CD4-positive, CD25-positive, alpha-beta regulatory T cell (primary cell): ENCODE data around the gene TSPAN10. TPM values are rescaled to one million over a fixed set of nuclear protein-coding genes. Genes with fewer than 3 reads are reported as not detected.

Source experiments
- ATAC-seq, 2 donors: fragments of 150-1000 bp; cut with Tn5 transposase; one replicate each; pipeline ENCODE4 v1.10.0; 2021; ENCODE audit warnings: low read depth in 2 of 2, moderate number of reproducible peaks in 2 of 2, moderate library complexity in 1 of 2
- DNase-seq, 3 donors: peaks; one replicate each; pipeline versions ENCODE4 v3.0.0 to v3.0.0-alpha.2; 2012 to 2022; ENCODE audit warnings: mixed read lengths in 1 of 3
- H3K27ac ChIP-seq: one replicate; pipeline ENCODE4 v1.7.0; 2013; ENCODE audit warnings: mild to moderate bottlenecking, low read length; ENCODE audit not compliant: insufficient read depth, poor library complexity, severe bottlenecking
- H3K27me3 ChIP-seq: one replicate; pipeline ENCODE4 v1.7.0; 2013; ENCODE audit warnings: low read length; ENCODE audit not compliant: control insufficient read depth, insufficient read depth
- H3K36me3 ChIP-seq: one replicate; pipeline ENCODE4 v1.7.0; 2013; ENCODE audit warnings: mild to moderate bottlenecking, low read length, moderate library complexity; ENCODE audit not compliant: control insufficient read depth, insufficient read depth
- H3K4me1 ChIP-seq: 2 replicates; pipeline ENCODE4 v1.7.0; 2013; ENCODE audit warnings: mild to moderate bottlenecking, low read length; ENCODE audit not compliant: insufficient read depth, control insufficient read depth, poor library complexity, severe bottlenecking
- H3K4me3 ChIP-seq: one replicate; pipeline ENCODE4 v1.7.0; 2013; ENCODE audit warnings: low read depth, mild to moderate bottlenecking, low read length, moderate library complexity
- H3K9me3 ChIP-seq, 2 experiments: 1 replicate in 1 of 2; 2 replicates in 1 of 2; pipeline ENCODE4 v1.7.0; 2013; ENCODE audit warnings: low read length in 2 of 2, mild to moderate bottlenecking in 1 of 2, moderate library complexity in 1 of 2; ENCODE audit not compliant: control insufficient read depth in 2 of 2
- H3K27ac Mint-ChIP-seq, 3 donors: one replicate each; pipeline ENCODE4 v1.8.0; 2020 to 2022; ENCODE audit warnings: mild to moderate bottlenecking in 3 of 3, mixed read lengths in 3 of 3, moderate library complexity in 2 of 3
- H3K27me3 Mint-ChIP-seq: one replicate; pipeline ENCODE4 v1.8.0; 2022; ENCODE audit warnings: mild to moderate bottlenecking, mixed read lengths
- H3K36me3 Mint-ChIP-seq: one replicate; pipeline ENCODE4 v1.8.0; 2020; ENCODE audit warnings: mixed read lengths
- H3K4me1 Mint-ChIP-seq, 4 donors: one replicate each; pipeline ENCODE4 v1.8.0; 2020 to 2022; ENCODE audit warnings: mixed read lengths in 4 of 4, mild to moderate bottlenecking in 1 of 4
- H3K4me3 Mint-ChIP-seq, 4 donors: one replicate each; pipeline ENCODE4 v1.8.0; 2020 to 2022; ENCODE audit warnings: mild to moderate bottlenecking in 4 of 4, mixed read lengths in 4 of 4, moderate library complexity in 3 of 4
- H3K9me3 Mint-ChIP-seq, 7 donors: one replicate each; pipeline ENCODE4 v1.8.0; 2020 to 2022; ENCODE audit warnings: mixed read lengths in 7 of 7, mild to moderate bottlenecking in 3 of 7, moderate library complexity in 2 of 7
- polyA plus RNA-seq, 4 donors: library from polyadenylated mRNA; unstranded; fragments of 300-500 nt; fragmentation: Illumina TruSeq; gene quantifications; one replicate each; pipeline ENCODE4 v1.2.3, GENCODE V29; 2021
- total RNA-seq: library from RNA; stranded (reverse); gene quantifications from one replicate; pipeline ENCODE4 v1.2.3, GENCODE V29; 2022

The TSPAN10 gene
- total and polyA plus RNA-seq, 5 donors from 2014 or later, result 0.21 to 0.70 (median 0.24) TPM; not detected in 2

- H3K4me3 ChIP-seq, result no peak overlapping the region
- no peak for DNase-seq
- H3K9me3 Mint-ChIP-seq, result no peaks in the 10 kb centered on the region
- peaks cover 8% of the 10 kb centered on the region for H3K36me3 Mint-ChIP-seq
- peaks cover 25% of the 10 kb centered on the region for H3K4me1 ChIP-seq
- no peaks in the 10 kb centered on the region for H3K9me3 ChIP-seq
- H3K27ac Mint-ChIP-seq, result no peak overlapping the region
- peaks cover 6% of the 10 kb centered on the region for H3K36me3 ChIP-seq
- ATAC-seq, result no peak
- H3K27ac ChIP-seq, result no peak overlapping the region
- H3K27me3 Mint-ChIP-seq, result no peaks in the 10 kb centered on the region
- H3K4me3 Mint-ChIP-seq, result peak overlapping the region in 3 of 4 donors; percentile 8 to 99 (median 38)
- H3K27me3 ChIP-seq, result no peaks in the 10 kb centered on the region
- peaks cover 5 to 44% (median 11%) of the 10 kb centered on the region in 4 donors for H3K4me1 Mint-ChIP-seq
Observed at GRCh38 chr17:81681672-81682071, 44.7 kb downstream of the TSPAN10 start.

GRCh38 chr17:81682565-81683207 lies 45.7 kb downstream of the TSPAN10 start:
- H3K27me3 Mint-ChIP-seq, result no peaks in the 10 kb centered on the region

GRCh38 chr17:81683208-81683583 lies 46.2 kb downstream of the TSPAN10 start:
- H3K4me1 Mint-ChIP-seq, result peaks cover 5 to 50% (median 11%) of the 10 kb centered on the region in 4 donors
- H3K4me1 ChIP-seq, result peaks cover 25% of the 10 kb centered on the region
- DNase-seq (no peak), ATAC-seq (no peak)
- peak overlapping the region; percentile 62 for H3K4me3 ChIP-seq
- no peaks in the 10 kb centered on the region for H3K27me3 ChIP-seq
- peak overlapping the region; percentile 95 to 99 (median 98) for H3K4me3 Mint-ChIP-seq
- peak overlapping the region in 2 of 3 donors; percentile 94 to 95 for H3K27ac Mint-ChIP-seq
- H3K36me3 Mint-ChIP-seq, result peaks cover 8% of the 10 kb centered on the region
- H3K9me3 Mint-ChIP-seq, result no peaks in the 10 kb centered on the region
- H3K9me3 ChIP-seq, result no peaks in the 10 kb centered on the region
- no peaks in the 10 kb centered on the region for H3K27me3 Mint-ChIP-seq
- peaks cover 20% of the 10 kb centered on the region for H3K36me3 ChIP-seq
- peak overlapping the region; percentile 63 for H3K27ac ChIP-seq

More at GRCh38 chr17:81682565-81683207, 45.7 kb downstream of the TSPAN10 start:
- peaks cover 5 to 50% (median 11%) of the 10 kb centered on the region in 4 donors for H3K4me1 Mint-ChIP-seq
- Histone ChIP-seq H3K36me3 (peaks cover 15% of the 10 kb centered on the region), H3K27ac (no peak overlapping the region), H3K9me3 (no peaks in the 10 kb centered on the region), H3K4me1 (peaks cover 25% of the 10 kb centered on the region), H3K27me3 (no peaks in the 10 kb centered on the region), H3K4me3 (peak overlapping the region; percentile 62)
- H3K4me3 Mint-ChIP-seq, result peak overlapping the region; percentile 95 to 99 (median 98)
- peak overlapping the region in 2 of 3 donors; percentile 94 to 95 for H3K27ac Mint-ChIP-seq
- DNase-seq (no peak), ATAC-seq (no peak)
- peaks cover 8% of the 10 kb centered on the region for H3K36me3 Mint-ChIP-seq
- H3K9me3 Mint-ChIP-seq, result no peaks in the 10 kb centered on the region

GRCh38 chr17:81683584-81684441 lies 46.8 kb downstream of the TSPAN10 start, which contains the start of the genes ARL16 and HGS:
Gene ARL16 (minus strand): TSS chr17:81683797. CDS start chr17:81683753, 44 bp downstream.
Gene HGS (plus strand): TSS chr17:81684011. CDS start chr17:81684067, 56 bp downstream.
- DNase-seq (peak; percentile 96 to 99 (median 97)), ATAC-seq (peak; percentile 98 to 99)
- H3K27ac ChIP-seq, result peak within 1 kb of the TSS; percentile 68
- H3K4me1 ChIP-seq, result peaks cover 25% of the 10 kb centered on the region
- no peaks in the 10 kb centered on the region for H3K9me3 Mint-ChIP-seq
- no peaks in the 10 kb centered on the region for H3K27me3 ChIP-seq
- peaks cover 5 to 50% (median 11%) of the 10 kb centered on the region in 4 donors for H3K4me1 Mint-ChIP-seq
- H3K4me3 ChIP-seq, result peak within 1 kb of the TSS; percentile 89
- H3K27ac Mint-ChIP-seq, result peak within 1 kb of the TSS; percentile 94 to 99 (median 95)
- H3K36me3 ChIP-seq, result peaks cover 25% of the 10 kb centered on the region
- H3K36me3 Mint-ChIP-seq, result peaks cover 8% of the 10 kb centered on the region
- H3K4me3 Mint-ChIP-seq, result peak within 1 kb of the TSS; percentile 95 to 99 (median 98)
- H3K9me3 ChIP-seq, result no peaks in the 10 kb centered on the region
- H3K27me3 Mint-ChIP-seq, result no peaks in the 10 kb centered on the region

GRCh38 chr17:81684442-81684911 lies 47.5 kb downstream of the TSPAN10 start:
- H3K36me3 ChIP-seq, result peaks cover 30% of the 10 kb centered on the region
- no peaks in the 10 kb centered on the region for H3K27me3 ChIP-seq
- Mint-ChIP-seq H3K4me3 (peak overlapping the region; percentile 85 to 93 (median 86)), H3K27me3 (no peaks in the 10 kb centered on the region), H3K27ac (peak overlapping the region in 2 of 3 donors; percentile 65 to 94), H3K36me3 (peaks cover 11% of the 10 kb centered on the region), H3K4me1 (peaks cover 5 to 48% (median 11%) of the 10 kb centered on the region in 4 donors), H3K9me3 (no peaks in the 10 kb centered on the region)
- ATAC-seq (no peak), DNase-seq (no peak)
- no peaks in the 10 kb centered on the region for H3K9me3 ChIP-seq
- peaks cover 25% of the 10 kb centered on the region for H3K4me1 ChIP-seq
- H3K27ac ChIP-seq, result peak overlapping the region; percentile 68
- peak overlapping the region; percentile 89 for H3K4me3 ChIP-seq

GRCh38 chr17:81685108-81685507 lies 48.1 kb downstream of the TSPAN10 start:
- peaks cover 11% of the 10 kb centered on the region for H3K36me3 Mint-ChIP-seq
- no peaks in the 10 kb centered on the region for H3K9me3 Mint-ChIP-seq
- no peaks in the 10 kb centered on the region for H3K9me3 ChIP-seq
- H3K27ac Mint-ChIP-seq, result peak overlapping the region in 2 of 3 donors; percentile 65 to 94
- no peaks in the 10 kb centered on the region for H3K27me3 ChIP-seq
- peaks cover 25% of the 10 kb centered on the region for H3K4me1 ChIP-seq
- H3K4me1 Mint-ChIP-seq, result peaks cover 5 to 54% (median 11%) of the 10 kb centered on the region in 4 donors
- H3K36me3 ChIP-seq, result peaks cover 36% of the 10 kb centered on the region
- ATAC-seq (no peak), DNase-seq (no peak)
- peak overlapping the region; percentile 89 for H3K4me3 ChIP-seq
- H3K4me3 Mint-ChIP-seq, result peak overlapping the region; percentile 85 to 93 (median 86)
- H3K27me3 Mint-ChIP-seq, result no peaks in the 10 kb centered on the region
- H3K27ac ChIP-seq, result peak overlapping the region; percentile 68

GRCh38 chr17:81686614-81687013 lies 49.6 kb downstream of the TSPAN10 start:
- ATAC-seq (no peak), DNase-seq (no peak)
- H3K9me3 Mint-ChIP-seq, result no peaks in the 10 kb centered on the region
- no peak overlapping the region for H3K4me3 Mint-ChIP-seq
- no peak overlapping the region for H3K27ac Mint-ChIP-seq
- no peaks in the 10 kb centered on the region for H3K27me3 ChIP-seq
- H3K4me3 ChIP-seq, result no peak overlapping the region
- H3K4me1 Mint-ChIP-seq, result peaks cover 5 to 50% (median 11%) of the 10 kb centered on the region in 4 donors
- H3K9me3 ChIP-seq, result no peaks in the 10 kb centered on the region
- no peaks in the 10 kb centered on the region for H3K27me3 Mint-ChIP-seq
- peaks cover 14% of the 10 kb centered on the region for H3K36me3 Mint-ChIP-seq
- no peak overlapping the region for H3K27ac ChIP-seq
- H3K4me1 ChIP-seq, result peaks cover 25% of the 10 kb centered on the region
- peaks cover 48% of the 10 kb centered on the region for H3K36me3 ChIP-seq
